Upper lobe of right lung (tissue), 1 donor: ENCODE results near the gene PAK1IP1. TPM values are rescaled to one million over a fixed set of nuclear protein-coding genes. Genes with fewer than 3 reads are reported as not detected.
"Not testable (repeated sequence)": the region's sequence is repeated elsewhere in the genome, so short reads cannot be mapped to it uniquely, and the experiment has no call there.

Source experiments
- ATAC-seq: fragments of 200-7000 bp; cut with Tn5 transposase; one replicate; pipeline ENCODE4 v1.9.1; 2020; ENCODE audit warnings: mild to moderate bottlenecking, moderate library complexity
- DNase-seq: peaks from one replicate; pipeline ENCODE4 v3.0.0-alpha.2; 2020
- H3K27ac ChIP-seq: fragments of 200-600 bp; one replicate; pipeline ENCODE4 v1.8.0; 2022
- H3K27me3 ChIP-seq: fragments of 200-600 bp; one replicate; pipeline ENCODE4 v1.8.0; 2022; ENCODE audit warnings: mild to moderate bottlenecking
- H3K36me3 ChIP-seq: fragments of 200-600 bp; one replicate; pipeline ENCODE4 v1.8.0; 2022
- H3K4me1 ChIP-seq: fragments of 200-600 bp; one replicate; pipeline ENCODE4 v1.8.0; 2022
- H3K4me3 ChIP-seq: fragments of 200-600 bp; one replicate; pipeline ENCODE4 v1.8.0; 2022; ENCODE audit warnings: mild to moderate bottlenecking
- H3K9me3 ChIP-seq: fragments of 200-600 bp; one replicate; pipeline ENCODE4 v1.8.0; 2022
- intact Hi-C: fragments of 100-400 bp; cut with DNase I; formaldehyde crosslinking; loops from one replicate; pipeline ENCODE4 v1.11.0; 2022
- total RNA-seq: library from RNA; stranded (reverse); fragmentation: NEBNext Ultra II Directional; extraction: Animal tissue kit (Norgen Biotek cat#: 25700); gene quantifications from one replicate; pipeline ENCODE4 v1.2.1, GENCODE V29; 2021
- TF ChIP-seq, protein P1 (sequence below): fragments of 200-600 bp; IDR thresholded peaks from one replicate; pipeline ENCODE4 v1.8.0; 2022; ENCODE audit warnings: antibody characterized with exemption
- donor health status: DM: no; HTN: yes; CAD: no; lungs with severe emphysema.

Gene PAK1IP1
- total RNA-seq, 1 donor from 2014 or later = 11.6 TPM

DNA sequence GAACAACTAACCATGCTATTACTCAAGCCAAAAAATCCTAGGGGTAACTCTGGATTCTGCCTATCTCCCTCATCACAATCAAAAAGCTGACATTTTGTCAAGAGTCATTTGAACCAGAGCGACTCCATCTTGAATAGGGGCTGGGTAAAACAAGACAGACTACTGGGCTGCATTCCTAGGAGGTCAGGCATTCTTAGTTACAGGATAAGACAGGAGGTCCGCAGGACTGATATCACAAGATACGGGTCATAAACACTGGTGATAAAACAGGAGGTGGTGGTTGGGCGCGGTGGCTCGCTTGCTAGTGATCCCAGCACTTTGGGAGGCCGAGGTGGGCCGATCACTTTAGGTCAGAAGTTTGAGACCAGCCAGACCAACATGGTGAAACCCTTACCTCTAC, 32.6 kb upstream of the PAK1IP1 start:
- intact Hi-C loops = no loop called here
- no peaks in the 10 kb centered on the region for H3K27me3 ChIP-seq
- H3K36me3 ChIP-seq = no peaks in the 10 kb centered on the region
- H3K9me3 ChIP-seq = no peaks in the 10 kb centered on the region
- TF ChIP-seq, protein P1, sequence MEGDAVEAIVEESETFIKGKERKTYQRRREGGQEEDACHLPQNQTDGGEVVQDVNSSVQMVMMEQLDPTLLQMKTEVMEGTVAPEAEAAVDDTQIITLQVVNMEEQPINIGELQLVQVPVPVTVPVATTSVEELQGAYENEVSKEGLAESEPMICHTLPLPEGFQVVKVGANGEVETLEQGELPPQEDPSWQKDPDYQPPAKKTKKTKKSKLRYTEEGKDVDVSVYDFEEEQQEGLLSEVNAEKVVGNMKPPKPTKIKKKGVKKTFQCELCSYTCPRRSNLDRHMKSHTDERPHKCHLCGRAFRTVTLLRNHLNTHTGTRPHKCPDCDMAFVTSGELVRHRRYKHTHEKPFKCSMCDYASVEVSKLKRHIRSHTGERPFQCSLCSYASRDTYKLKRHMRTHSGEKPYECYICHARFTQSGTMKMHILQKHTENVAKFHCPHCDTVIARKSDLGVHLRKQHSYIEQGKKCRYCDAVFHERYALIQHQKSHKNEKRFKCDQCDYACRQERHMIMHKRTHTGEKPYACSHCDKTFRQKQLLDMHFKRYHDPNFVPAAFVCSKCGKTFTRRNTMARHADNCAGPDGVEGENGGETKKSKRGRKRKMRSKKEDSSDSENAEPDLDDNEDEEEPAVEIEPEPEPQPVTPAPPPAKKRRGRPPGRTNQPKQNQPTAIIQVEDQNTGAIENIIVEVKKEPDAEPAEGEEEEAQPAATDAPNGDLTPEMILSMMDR = no peak
- no peak overlapping the region for H3K27ac ChIP-seq
- H3K4me3 ChIP-seq = no peak overlapping the region
- no peaks in the 10 kb centered on the region for H3K4me1 ChIP-seq
- no peak for DNase-seq
- ATAC-seq = no peak

DNA sequence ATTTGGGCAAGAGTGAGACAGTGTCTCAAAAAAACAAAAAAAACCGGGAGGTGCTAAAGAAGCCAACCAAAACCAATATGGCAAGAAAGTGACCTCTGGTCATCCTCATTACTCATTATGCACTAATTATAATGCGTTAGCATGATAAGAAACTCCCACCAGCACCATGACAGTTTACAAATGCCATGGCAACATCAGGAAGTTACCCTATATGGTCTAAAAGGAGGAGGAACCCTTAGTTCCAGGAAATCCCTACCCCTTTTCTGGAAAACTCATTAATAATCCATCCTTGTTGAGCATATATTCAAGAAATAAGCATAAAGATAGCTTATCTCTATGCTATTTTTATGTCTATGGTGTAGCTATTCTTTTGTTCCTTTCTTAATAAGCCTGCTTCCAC, 32.0 kb upstream of the PAK1IP1 start:
- DNase-seq = no peak
- no peak for ATAC-seq
- intact Hi-C loops = no loop called here

DNA sequence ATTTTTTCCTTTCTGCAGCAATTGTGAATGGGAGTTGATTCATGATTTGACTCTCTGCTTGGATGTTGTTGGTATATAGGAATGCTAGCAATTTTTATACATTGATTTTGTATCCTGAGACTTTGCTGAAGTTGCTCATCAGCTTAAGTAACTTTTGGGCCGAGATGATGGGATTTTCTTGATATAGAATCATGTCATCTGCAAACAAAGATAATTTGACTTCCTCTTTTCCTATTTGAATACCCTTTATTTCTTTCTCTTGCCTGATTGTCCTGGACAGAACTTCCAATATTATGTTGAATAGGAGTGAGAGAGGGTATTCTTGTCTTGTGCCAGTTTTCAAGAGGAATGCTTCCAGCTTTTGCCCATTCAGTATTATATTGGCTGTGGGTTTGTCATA, 29.2 kb upstream of the PAK1IP1 start:
- H3K36me3 ChIP-seq, intact Hi-C loops, H3K4me1 ChIP-seq, H3K9me3 ChIP-seq, H3K27ac ChIP-seq, H3K27me3 ChIP-seq, DNase-seq, H3K4me3 ChIP-seq, ATAC-seq: not testable (repeated sequence)

More for the DNA sequence above, 32.0 kb upstream of the PAK1IP1 start:
- H3K4me3 ChIP-seq = no peak overlapping the region
- TF ChIP-seq, protein P1 = no peak
- no peaks in the 10 kb centered on the region for H3K4me1 ChIP-seq
- no peaks in the 10 kb centered on the region for H3K27me3 ChIP-seq
- no peaks in the 10 kb centered on the region for H3K36me3 ChIP-seq
- H3K27ac ChIP-seq = no peak overlapping the region
- no peaks in the 10 kb centered on the region for H3K9me3 ChIP-seq

DNA sequence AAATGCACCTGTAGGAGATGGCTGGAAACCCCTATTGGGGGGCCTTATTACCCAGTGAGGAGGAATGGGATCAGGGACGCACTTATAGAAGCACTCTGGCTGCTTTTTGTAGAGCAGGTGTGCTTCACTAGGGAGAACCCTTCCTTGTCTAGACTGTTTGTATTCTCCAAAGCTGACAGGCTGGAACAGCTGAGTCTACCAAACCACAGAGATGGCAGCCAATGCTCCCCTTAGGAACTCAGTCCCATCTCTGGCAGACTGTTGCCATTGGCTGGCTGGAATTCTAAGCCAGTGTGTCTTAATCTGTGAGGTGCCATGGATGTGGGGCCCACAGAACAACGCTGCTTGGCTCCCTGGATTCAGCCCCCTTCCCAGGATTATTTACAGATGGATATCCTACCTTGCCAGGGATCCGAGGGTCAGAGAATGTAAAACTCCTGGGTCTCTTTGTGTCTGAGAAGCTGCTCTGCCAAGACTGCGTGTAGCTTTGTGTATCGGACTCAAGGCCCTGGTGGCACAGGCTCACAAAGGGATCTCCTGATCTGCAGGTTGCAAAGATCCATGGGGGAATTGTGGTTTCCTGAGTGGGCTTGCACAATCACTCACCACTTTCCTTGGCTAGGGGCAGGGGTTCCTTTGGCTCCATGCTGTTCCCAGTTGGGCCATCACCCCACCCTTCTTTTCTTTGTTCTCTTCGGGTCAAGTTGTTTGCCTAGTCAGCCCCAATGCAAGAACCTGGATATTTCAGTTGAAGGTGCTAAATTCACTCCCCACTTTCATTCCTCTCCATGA, 26.4 kb upstream of the PAK1IP1 start:
- Histone ChIP-seq H3K27ac (no peak overlapping the region), H3K36me3 (no peaks in the 10 kb centered on the region), H3K27me3 (no peaks in the 10 kb centered on the region), H3K4me1 (no peaks in the 10 kb centered on the region), H3K9me3 (no peaks in the 10 kb centered on the region), H3K4me3 (no peak overlapping the region)
- no peak for ATAC-seq
- DNase-seq = no peak
- TF ChIP-seq, protein P1 = no peak
- intact Hi-C loops = no loop called here

DNA sequence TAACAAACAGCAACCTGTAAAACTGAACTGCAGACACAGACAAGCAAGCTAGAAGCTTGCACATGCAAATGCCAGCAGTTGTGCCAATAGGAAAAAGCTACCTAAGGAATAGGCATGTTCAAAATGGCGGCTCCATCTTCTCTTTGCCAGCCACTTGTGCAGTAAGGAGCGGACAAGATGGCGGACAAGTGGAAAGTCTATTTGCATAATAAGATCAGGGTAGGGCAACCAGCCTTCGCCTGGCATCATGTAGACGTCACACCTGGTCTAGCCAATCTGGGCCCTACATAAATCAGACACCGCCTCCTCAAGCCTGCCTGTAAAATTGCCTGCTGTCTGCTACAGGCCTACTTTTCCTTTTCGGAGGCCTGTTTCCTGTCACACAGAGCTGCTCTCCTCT, 18.4 kb upstream of the PAK1IP1 start:
- no peak for ATAC-seq
- intact Hi-C loops = no loop called here
- no peaks in the 10 kb centered on the region for H3K27me3 ChIP-seq
- H3K9me3 ChIP-seq = no peaks in the 10 kb centered on the region
- TF ChIP-seq, protein P1 = no peak
- no peaks in the 10 kb centered on the region for H3K4me1 ChIP-seq
- no peaks in the 10 kb centered on the region for H3K36me3 ChIP-seq
- H3K4me3 ChIP-seq = no peak overlapping the region
- no peak for DNase-seq
- no peak overlapping the region for H3K27ac ChIP-seq

DNA sequence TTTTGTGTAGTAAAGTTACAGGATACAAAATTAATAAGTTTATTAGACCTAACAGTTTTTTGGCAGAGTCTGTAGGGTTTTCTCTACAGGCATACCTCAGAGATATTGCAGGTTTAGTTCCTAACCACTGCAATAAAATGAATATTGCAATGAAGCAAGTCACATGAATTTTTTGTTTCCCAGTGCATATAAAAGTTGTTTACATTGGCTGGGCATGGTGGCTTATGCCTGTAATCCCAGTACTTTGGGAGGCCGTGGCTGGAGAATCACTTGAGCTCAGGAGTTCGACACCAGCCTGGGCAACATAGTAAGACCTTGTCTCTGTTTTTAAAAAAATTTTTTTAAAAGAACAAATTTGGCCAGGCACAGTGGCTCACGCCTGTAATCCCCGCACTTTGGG, 16.3 kb upstream of the PAK1IP1 start:
- DNase-seq = no peak
- no peaks in the 10 kb centered on the region for H3K27me3 ChIP-seq
- no peak overlapping the region for H3K4me3 ChIP-seq
- no peak overlapping the region for H3K27ac ChIP-seq
- intact Hi-C loops = no loop called here
- no peak for ATAC-seq
- H3K9me3 ChIP-seq = no peaks in the 10 kb centered on the region
- H3K4me1 ChIP-seq = no peaks in the 10 kb centered on the region
- no peaks in the 10 kb centered on the region for H3K36me3 ChIP-seq
- TF ChIP-seq, protein P1 = no peak
